ENCODE measurements around the gene UNC119. TPM values are rescaled to one million over a fixed set of nuclear protein-coding genes. Genes with fewer than 3 reads are reported as not detected.

Gene UNC119
- total and polyA plus RNA-seq, 2 of the 13 experiments (the other 11 are each of a cell fraction or from before 2014, with no cell fraction given): 10.4 to 63.1 TPM

DNA sequence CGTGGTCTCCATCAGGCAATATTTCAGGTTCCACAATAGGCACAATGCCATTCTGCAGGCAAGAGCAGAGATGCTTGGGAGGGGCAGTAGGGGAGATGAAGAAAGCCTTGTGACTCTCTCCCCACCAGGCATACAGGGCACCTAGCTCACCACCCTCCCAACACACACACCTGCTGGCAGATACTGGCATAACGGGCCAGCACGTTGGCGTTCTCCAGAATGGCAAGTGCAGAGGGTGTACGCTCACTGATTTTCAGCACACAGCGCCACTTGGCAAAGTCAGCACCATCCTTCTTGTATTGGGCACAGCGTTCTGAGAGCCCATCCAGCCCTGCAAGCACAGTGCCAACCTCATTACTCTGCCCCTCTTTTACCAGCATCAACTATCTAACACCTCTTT lies 22.1 kb upstream of the UNC119 start:
- 86% methylated on average over 6 of the region's 7 CpGs for WGBS (ENCODE audit: low lambda C conversion rate)
- Histone ChIP-seq H4K20me1 (ENCODE audit: insufficient read depth, low read length) (no peaks in the 10 kb centered on the region), H2AFZ (ENCODE audit: low read length) (no peak overlapping the region), H3K4me1 (ENCODE audit: insufficient read depth, low read length) (peaks cover 60% of the 10 kb centered on the region), H3K27ac (ENCODE audit: extremely low read length, insufficient read depth, low read length) (no peak overlapping the region), H3K9ac (ENCODE audit: insufficient read depth, low read depth, low read length) (no peak overlapping the region), H3K36me3 (replicated peaks in 1 of 2; ENCODE audit: control insufficient read depth in 1 of 2, insufficient read depth in 2 of 2, low read length in 2 of 2) (peaks cover 11 to 21% of the 10 kb centered on the region in 2 experiments), H3K27me3 (ENCODE audit: control insufficient read depth in 1 of 2, insufficient read depth in 2 of 2, low read length in 2 of 2) (no peaks in the 10 kb centered on the region), H3K9me3 (ENCODE audit: low read length) (no peaks in the 10 kb centered on the region), H3K4me2 (ENCODE audit: low read depth, low read length) (no peak overlapping the region), H3K4me3 (replicated peaks in 1 of 3; ENCODE audit: insufficient read depth in 1 of 3, low read depth in 2 of 3, low read length in 3 of 3) (no peak overlapping the region), H3K79me2 (ENCODE audit: insufficient read depth, low read length) (peaks cover 15% of the 10 kb centered on the region)
- ChIA-PET CTCF (ENCODE audit: low intra/inter-chr PET ratio, low total read pairs) (no interaction called here), POLR2A (no interaction called here)
- DNase-seq (ENCODE audit: low spot score): no peak
- BruUV-seq (replicated peaks): no TSS peak
- intact Hi-C loops (cut with micrococcal nuclease; ENCODE audit: unreplicated experiment) (no loop called here), in situ Hi-C loops (cut with HindIII; ENCODE audit: extremely low pct_ligation_motif_present, low pct_unique_long_range_greater_than_20kb) (loop anchor here (5.0 kb wide), 1 partner anchor 48 kb away; no protein-coding TSS in a partner anchor)
- TF ChIP-seq THAP11 (CRISPR knock-in tag; IDR thresholded peaks at IDR 0.05) (no peak), RBM39 (IDR thresholded peaks at IDR 0.05; ENCODE audit: low read depth, low read length, poor library complexity, severe bottlenecking) (no peak), THRA (CRISPR knock-in tag; IDR thresholded peaks at IDR 0.05; ENCODE audit: borderline replicate concordance) (no peak), SSRP1 (CRISPR knock-in tag; IDR thresholded peaks at IDR 0.05) (no peak), GATAD1 (CRISPR knock-in tag; IDR thresholded peaks at IDR 0.05) (no peak), ZNF317 (CRISPR knock-in tag; IDR thresholded peaks at IDR 0.05) (no peak), SNAI1 (CRISPR knock-in tag; IDR thresholded peaks at IDR 0.05; ENCODE audit: borderline replicate concordance) (no peak), SALL1 (CRISPR knock-in tag; IDR thresholded peaks at IDR 0.05) (no peak)
- TF ChIP-seq, protein P1, sequence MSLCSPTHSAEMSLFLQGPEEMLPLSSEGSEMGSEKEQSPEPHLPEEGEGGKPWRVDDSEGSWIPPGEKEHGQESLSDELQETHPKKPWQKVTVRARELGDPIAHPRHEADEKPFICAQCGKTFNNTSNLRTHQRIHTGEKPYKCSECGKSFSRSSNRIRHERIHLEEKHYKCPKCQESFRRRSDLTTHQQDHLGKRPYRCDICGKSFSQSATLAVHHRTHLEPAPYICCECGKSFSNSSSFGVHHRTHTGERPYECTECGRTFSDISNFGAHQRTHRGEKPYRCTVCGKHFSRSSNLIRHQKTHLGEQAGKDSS (CRISPR knock-in tag; IDR thresholded peaks at IDR 0.05; ENCODE audit: borderline replicate concordance, low read depth): no peak
- ATAC-seq: no peak
- no peak for FAIRE-seq
